Activated CD8-positive, alpha-beta T cell treated with anti-CD3 and anti-CD28 coated beads for 36 hours (primary cell): ENCODE results near the gene FKBP8. TPM values are rescaled to one million over a fixed set of nuclear protein-coding genes. Genes with fewer than 3 reads are reported as not detected.
A peak's percentile ranks its signal among the peaks of the same experiment; 100 is the strongest.

Experiments used
- ATAC-seq: fragments of 200-7000 bp; cut with Tn5 transposase; one replicate; pipeline ENCODE4 v1.10.0; 2021; ENCODE audit warnings: mild to moderate bottlenecking, moderate library complexity
- CTCF ChIA-PET: fragments of 350-600 bp; sonication (Branson Sonifier 250); formaldehyde crosslinking; loops from one replicate; lab custom pipeline; 2021; ENCODE audit warnings: antibody characterized with exemption; lab: Charles Lee
- POLR2A ChIA-PET: fragments of 350-600 bp; sonication (Branson Sonifier 250); formaldehyde crosslinking; loops from one replicate; lab custom pipeline; 2021; ENCODE audit warnings: antibody characterized with exemption; lab: Charles Lee
- DNase-seq: peaks from one replicate; pipeline ENCODE4 v3.0.0-alpha.2; 2020
- H3K27ac Mint-ChIP-seq: one replicate; pipeline ENCODE4 v1.8.0; 2021; ENCODE audit warnings: mild to moderate bottlenecking, mixed read lengths
- H3K27me3 Mint-ChIP-seq: one replicate; pipeline ENCODE4 v1.8.0; 2021; ENCODE audit warnings: mixed read lengths
- H3K36me3 Mint-ChIP-seq: one replicate; pipeline ENCODE4 v1.8.0; 2021; ENCODE audit warnings: low read depth, mixed read lengths
- H3K4me1 Mint-ChIP-seq: one replicate; pipeline ENCODE4 v1.8.0; 2021; ENCODE audit warnings: low read depth, mixed read lengths
- H3K4me3 Mint-ChIP-seq: one replicate; pipeline ENCODE4 v1.8.0; 2021; ENCODE audit warnings: mild to moderate bottlenecking, moderate library complexity, mixed read lengths
- H3K9me3 Mint-ChIP-seq: one replicate; pipeline ENCODE4 v1.8.0; 2021; ENCODE audit warnings: mixed read lengths
- CTCF ChIP-seq: fragments of 200-600 bp; IDR thresholded peaks from one replicate; pipeline ENCODE4 v1.8.0; 2022; ENCODE audit warnings: antibody characterized with exemption, mild to moderate bottlenecking
- intact Hi-C: fragments of 100-400 bp; cut with micrococcal nuclease; formaldehyde crosslinking; loops from one replicate; pipeline ENCODE4 v1.10.0; 2022
- total RNA-seq, 2 experiments: library from RNA; stranded (reverse); gene quantifications; one replicate each; pipeline ENCODE4 v1.2.3, GENCODE V29; 2021

FKBP8 gene
- total RNA-seq, 2 experiments from 2014 or later = 216 to 220 TPM

GRCh38 chr19:18589380-18590272 lies 46.3 kb upstream of the FKBP8 start:
- ChIA-PET POLR2A (interaction anchor here (0.8 to 4.0 kb wide), 14 partner anchors 17 to 339 kb away, joined by 3 to 51 read pairs (median 4); partner anchors contain the start of genes FKBP8, KXD1, UBA52 and UPF1), CTCF (interaction anchor here (0.9 to 4.9 kb wide), 19 partner anchors 9 to 330 kb away, joined by 3 to 37 read pairs (median 4); partner anchors contain the start of genes COPE, DDX49, KXD1 and UBA52)
- Mint-ChIP-seq H3K36me3 (peaks cover 14% of the 10 kb centered on the region), H3K27me3 (no peaks in the 10 kb centered on the region), H3K4me1 (peaks cover 35% of the 10 kb centered on the region), H3K27ac (peak overlapping the region; percentile 88), H3K9me3 (no peaks in the 10 kb centered on the region), H3K4me3 (peak overlapping the region; percentile 82)
- peak; percentile 87 for DNase-seq
- TF ChIP-seq CTCF = no peak
- intact Hi-C loops = loop anchor here (10.0 kb wide), 1 partner anchor 255 kb away; no protein-coding TSS in a partner anchor
- peak; percentile 59 for ATAC-seq

GRCh38 chr19:18588611-18589379 lies 45.4 kb upstream of the FKBP8 start, which contains the start of gene REX1BD:
TSS of gene REX1BD (plus strand) at chr19:18588798. CDS start at chr19:18588802, 4 bp downstream.
- CTCF ChIA-PET = interaction anchor here (0.6 to 4.9 kb wide), 20 partner anchors 9 to 331 kb away, joined by 3 to 37 read pairs (median 4); partner anchors contain the start of genes COPE, DDX49, KXD1 and UBA52
- TF ChIP-seq CTCF = peak; percentile 88
- peak within 1 kb of the TSS; percentile 90 for H3K27ac Mint-ChIP-seq
- no peaks in the 10 kb centered on the region for H3K9me3 Mint-ChIP-seq
- peaks cover 14% of the 10 kb centered on the region for H3K36me3 Mint-ChIP-seq
- peak; percentile 75 for ATAC-seq
- DNase-seq = peak; percentile 94
- H3K4me1 Mint-ChIP-seq = peaks cover 32% of the 10 kb centered on the region
- intact Hi-C loops = no loop called here
- POLR2A ChIA-PET = interaction anchor here (0.8 to 4.0 kb wide), 15 partner anchors 11 to 340 kb away, joined by 3 to 51 read pairs (median 4); partner anchors contain the start of genes FKBP8, KXD1, UBA52 and UPF1
- H3K4me3 Mint-ChIP-seq = peak within 1 kb of the TSS; percentile 82
- H3K27me3 Mint-ChIP-seq = no peaks in the 10 kb centered on the region

- intact Hi-C loops = no loop called here
- ATAC-seq (peak; percentile 2), DNase-seq (peak; percentile 26)
- ChIA-PET CTCF (interaction anchor here (0.6 to 4.9 kb wide), 13 partner anchors 11 to 278 kb away, joined by 3 to 37 read pairs (median 5); partner anchors contain the start of genes KXD1, UBA52 and UPF1), POLR2A (interaction anchor here (0.8 to 4.0 kb wide), 9 partner anchors 11 to 320 kb away, joined by 3 to 51 read pairs (median 9); partner anchors contain the start of genes FKBP8, UBA52 and UPF1)
- no peak for TF ChIP-seq CTCF
- Mint-ChIP-seq H3K36me3 (peaks cover 14% of the 10 kb centered on the region), H3K4me3 (peak overlapping the region; percentile 82), H3K27ac (peak overlapping the region; percentile 90), H3K27me3 (no peaks in the 10 kb centered on the region), H3K9me3 (no peaks in the 10 kb centered on the region), H3K4me1 (peaks cover 28% of the 10 kb centered on the region)
These were observed 44.7 kb upstream of the FKBP8 start for GRCh38 chr19:18587962-18588610.

GRCh38 chr19:18587561-18587960 lies 44.2 kb upstream of the FKBP8 start:
- DNase-seq (no peak), ATAC-seq (no peak)
- H3K4me1 Mint-ChIP-seq = peaks cover 28% of the 10 kb centered on the region
- TF ChIP-seq CTCF = no peak
- intact Hi-C loops = no loop called here
- CTCF ChIA-PET = interaction anchor here (0.8 to 4.9 kb wide), 10 partner anchors 10 to 260 kb away, joined by 3 to 37 read pairs (median 8); partner anchors contain the start of genes KXD1, UBA52 and UPF1
- peaks cover 14% of the 10 kb centered on the region for H3K36me3 Mint-ChIP-seq
- peak overlapping the region; percentile 82 for H3K4me3 Mint-ChIP-seq
- POLR2A ChIA-PET = interaction anchor here (1.0 to 4.0 kb wide), 7 partner anchors 10 to 330 kb away, joined by 3 to 51 read pairs (median 9); partner anchors contain the start of genes FKBP8 and UBA52
- H3K27me3 Mint-ChIP-seq = no peaks in the 10 kb centered on the region
- H3K9me3 Mint-ChIP-seq = no peaks in the 10 kb centered on the region
- H3K27ac Mint-ChIP-seq = peak overlapping the region; percentile 90
